HK-2 (cell line): ENCODE measurements around the gene PTDSS2.
"Not testable (repeated sequence)": the region's sequence is repeated elsewhere in the genome, so short reads cannot be mapped to it uniquely, and the experiment has no call there.

Experiments used
- DNase-seq: peaks from one replicate; pipeline ENCODE4 v3.0.0-alpha.2; 2018; ENCODE audit not compliant: unreplicated experiment

PTDSS2 gene

GRCh38 chr11:413120-414081, 36.7 kb upstream of the PTDSS2 start:
- no peak for DNase-seq

DNA sequence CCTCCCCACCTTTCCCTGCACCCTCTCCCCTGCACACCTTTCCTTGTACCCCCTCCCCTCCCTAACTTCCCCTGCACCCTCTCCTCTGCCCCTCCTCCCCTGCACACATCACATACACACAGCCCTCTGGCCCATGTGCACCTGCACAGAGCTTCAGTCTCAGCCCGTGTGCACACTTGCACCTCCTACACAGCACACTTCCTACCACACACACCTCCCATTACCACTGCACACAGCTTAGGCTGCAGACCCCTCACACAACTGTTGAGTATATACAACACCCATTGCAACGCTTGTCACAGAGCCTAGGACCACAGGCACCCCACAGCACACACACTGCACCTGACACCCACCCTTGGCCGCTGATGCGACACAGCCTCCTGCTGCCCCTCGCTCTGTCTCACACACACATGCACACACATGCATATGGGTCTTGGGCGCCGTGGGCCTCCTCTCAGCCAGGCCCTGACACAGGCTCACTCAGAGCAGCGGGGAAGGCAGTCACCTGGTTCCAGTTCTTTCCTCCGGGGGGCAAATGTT, 35.7 kb upstream of the PTDSS2 start:
- no peak for DNase-seq

DNA sequence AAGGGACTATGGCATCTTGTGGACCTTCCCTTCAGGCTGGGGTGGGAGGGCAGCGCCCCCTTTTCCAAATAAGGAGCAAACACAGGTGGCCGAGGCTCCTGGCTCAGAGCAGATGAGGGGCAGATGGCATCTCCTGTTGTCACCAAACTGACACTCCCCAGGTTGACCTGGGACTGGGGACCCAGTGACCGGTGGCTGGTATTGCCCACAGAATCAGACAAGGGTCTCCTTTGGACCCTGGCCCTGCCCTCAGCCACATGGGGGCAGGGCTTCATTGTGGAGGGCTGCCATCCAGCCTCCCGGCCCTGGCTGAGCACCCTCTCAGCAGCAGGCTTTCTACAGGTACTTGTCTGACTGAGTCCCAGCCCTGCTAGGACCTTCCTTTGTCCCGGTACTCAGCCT, 34.4 kb upstream of the PTDSS2 start:
- DNase-seq = no peak

DNA sequence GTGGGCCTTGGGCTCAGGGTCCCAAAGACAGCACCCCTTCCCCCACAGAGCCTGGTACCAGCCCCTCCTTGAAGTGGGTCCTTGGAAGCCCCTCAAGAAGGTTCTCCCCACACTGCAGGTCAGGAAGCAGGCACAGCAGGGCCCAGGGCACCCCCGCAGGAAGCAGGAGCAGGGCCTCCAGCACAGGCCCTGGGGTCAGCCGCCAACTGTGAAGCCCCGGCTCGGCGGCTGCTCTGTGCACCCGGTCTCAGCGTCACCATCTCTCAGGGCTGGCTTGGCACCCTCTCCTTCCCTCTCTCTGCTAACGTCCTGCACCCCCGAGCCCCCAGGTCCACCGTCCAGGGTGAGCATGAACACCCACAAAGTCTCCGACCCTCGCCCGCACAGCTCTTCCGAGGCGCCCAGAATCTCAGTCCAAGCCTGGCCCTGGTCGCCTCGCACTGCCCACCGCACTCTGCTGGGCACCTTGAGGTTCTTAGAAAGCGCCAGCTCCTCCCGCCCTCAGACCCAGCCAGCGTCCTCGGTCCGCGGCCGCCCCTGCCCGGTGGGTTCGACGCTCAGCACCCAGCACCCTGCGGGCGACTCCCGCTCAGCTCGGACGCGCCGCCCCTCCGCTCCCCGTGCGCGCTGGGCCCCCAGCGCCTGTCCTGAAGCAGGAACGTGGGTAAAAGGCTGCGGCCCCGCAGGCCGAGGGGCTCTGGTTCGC, 33.9 kb upstream of the PTDSS2 start:
- no peak for DNase-seq

DNA sequence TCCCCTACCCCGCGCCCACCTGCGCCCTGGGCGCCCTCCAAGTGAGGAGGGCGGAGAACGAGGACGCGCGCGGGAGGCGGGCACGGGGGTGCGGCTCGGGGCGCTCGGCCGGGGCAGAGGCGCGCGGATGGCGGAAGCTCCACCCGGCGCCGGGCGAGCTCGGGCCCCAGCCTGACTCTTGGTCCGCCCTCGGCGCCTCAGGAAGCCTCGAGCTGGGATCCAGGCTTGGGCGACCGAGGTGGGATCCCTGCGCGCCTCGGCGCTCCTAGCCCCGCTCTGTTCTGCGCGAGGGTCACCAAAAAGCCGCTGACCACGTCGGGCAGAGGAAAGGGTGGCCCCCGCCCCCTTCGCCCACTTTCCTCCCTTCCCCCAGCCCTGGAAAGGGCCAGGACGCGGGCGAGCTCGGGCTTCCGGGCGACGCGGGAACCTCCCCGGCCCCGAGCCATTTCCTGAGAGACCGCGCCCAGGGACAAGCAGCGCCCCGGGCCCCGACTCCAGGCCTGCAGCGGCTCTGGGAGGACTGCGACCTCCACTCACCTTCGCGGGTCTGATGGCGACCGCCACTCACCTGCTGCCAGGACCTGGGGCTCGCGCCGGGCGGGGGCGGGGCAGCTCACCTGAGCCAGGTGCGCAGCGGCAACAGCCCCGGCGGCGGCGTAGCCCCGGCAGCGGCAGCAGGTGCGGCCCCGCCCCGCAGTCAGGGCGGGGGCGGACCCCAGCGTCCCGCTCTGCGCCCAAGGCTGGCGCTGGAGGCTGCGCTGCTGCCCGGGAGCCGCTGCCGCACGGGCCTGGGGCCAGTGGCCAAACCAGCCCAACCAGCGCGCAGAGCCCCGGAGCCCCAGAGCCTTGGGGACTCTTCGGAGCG, 33.1 kb upstream of the PTDSS2 start:
- DNase-seq = peak; percentile 44

DNA sequence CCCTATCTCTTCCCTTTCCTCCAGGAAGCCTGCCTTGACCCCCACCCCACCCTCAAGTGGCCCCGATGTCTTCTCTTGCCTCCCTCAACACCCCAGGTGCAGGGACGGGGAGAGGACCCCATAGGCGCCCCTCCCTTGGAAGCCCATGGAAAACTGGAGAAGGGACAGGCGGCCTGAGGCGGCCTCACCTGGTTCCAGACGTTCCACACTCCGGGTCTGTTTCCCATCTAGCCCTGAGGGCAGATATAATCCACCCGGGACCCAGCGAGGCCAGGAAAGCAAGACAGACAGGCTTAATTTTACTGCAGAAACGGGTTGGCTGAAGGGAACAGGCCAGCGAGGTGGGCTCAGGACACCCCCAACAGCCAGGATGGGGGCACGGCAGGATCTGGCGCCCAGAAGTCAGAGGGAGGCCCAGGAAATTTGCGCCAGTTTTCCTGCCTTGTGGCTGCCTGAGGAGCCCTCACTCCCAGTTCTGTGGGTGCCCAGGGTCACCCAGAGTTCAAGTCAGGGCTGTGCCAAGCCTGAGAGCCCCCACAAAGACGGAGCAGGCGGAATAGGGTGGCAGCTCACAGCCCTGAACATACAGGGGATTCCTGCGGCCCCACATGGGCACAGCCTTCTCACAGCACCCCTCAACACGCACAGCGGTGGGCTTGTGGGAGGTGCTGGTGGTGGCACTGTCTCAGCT, 32.3 kb upstream of the PTDSS2 start:
- no peak for DNase-seq

DNA sequence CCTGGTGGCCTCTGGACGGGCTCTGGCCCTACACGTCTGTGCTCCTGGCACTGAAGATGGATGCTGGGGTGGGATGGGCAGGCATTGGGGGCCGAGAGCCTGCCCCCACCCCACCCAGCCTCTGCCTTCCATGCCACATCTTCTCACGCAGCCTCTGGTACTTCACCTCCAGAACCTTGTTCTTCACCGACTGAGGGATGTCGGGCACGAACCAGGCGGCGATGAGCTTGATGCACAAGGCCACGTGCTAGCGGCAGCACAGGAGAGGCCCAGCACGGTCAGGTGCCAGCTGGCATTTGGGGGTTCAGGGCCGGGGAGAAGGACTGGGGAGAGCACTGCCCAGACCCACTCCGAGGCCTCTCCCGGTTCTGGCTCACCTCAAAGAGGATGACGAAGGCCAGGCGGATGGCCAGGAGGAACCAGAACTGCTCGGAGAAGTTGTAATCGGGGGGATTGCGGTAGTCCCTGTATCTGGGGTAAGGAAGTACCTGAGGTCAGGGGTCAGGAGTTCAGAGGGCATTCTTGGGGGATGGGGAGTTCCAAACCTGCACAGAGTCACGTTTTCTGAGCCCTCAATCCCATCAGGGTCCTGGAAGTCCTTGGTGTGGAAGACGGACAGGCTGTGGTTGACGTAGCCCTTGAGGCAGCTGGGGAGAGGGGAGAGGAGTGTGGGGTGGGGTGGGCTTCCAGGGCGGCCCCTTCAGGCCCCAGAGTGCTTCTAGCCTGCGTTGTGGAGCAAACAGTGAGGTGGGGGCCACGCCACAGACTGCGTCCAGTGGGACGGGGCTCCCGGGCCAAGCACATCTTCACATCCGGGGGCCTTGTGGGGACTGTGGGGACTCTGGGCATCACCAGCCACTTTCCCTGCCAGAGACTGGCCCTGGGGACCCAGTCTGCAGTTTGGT, 31.5 kb upstream of the PTDSS2 start:
- DNase-seq = no peak

DNA sequence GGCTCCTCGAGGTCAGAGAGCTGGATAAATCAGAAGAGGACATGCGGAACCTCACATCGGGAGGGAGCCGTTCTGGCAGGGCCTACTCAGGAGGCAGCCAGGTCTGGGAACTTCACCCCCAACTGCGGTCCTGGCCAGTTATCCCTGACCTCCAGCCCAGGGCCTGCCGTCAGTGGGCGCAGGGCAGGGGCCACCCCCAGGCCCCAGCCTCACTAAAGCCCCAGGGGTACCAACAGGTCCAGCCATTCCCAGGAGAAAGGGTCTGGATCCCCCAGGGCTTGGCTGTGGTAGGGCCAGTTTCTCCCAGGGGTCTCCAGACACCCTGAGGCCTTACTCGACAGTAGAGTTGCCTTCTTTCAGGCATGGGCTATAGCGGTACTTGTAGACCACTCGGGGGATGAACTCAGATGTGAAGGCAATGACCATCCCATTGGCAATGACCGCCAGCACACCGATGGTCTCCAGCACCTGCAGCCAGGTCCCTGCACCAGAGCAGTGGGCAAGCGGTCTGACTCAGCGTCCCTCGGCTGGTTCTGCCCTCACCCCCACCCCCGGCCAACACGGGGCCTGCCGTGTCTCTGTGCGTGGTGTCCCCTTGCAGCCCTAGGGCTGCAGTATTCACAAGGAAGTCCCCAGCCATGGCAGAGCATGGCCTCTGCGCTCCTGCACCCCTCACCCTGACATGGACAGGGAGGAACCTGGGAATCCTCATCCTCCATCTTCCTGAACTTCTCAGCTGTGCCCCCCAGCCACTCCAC, 30.7 kb upstream of the PTDSS2 start:
- no peak for DNase-seq

DNA sequence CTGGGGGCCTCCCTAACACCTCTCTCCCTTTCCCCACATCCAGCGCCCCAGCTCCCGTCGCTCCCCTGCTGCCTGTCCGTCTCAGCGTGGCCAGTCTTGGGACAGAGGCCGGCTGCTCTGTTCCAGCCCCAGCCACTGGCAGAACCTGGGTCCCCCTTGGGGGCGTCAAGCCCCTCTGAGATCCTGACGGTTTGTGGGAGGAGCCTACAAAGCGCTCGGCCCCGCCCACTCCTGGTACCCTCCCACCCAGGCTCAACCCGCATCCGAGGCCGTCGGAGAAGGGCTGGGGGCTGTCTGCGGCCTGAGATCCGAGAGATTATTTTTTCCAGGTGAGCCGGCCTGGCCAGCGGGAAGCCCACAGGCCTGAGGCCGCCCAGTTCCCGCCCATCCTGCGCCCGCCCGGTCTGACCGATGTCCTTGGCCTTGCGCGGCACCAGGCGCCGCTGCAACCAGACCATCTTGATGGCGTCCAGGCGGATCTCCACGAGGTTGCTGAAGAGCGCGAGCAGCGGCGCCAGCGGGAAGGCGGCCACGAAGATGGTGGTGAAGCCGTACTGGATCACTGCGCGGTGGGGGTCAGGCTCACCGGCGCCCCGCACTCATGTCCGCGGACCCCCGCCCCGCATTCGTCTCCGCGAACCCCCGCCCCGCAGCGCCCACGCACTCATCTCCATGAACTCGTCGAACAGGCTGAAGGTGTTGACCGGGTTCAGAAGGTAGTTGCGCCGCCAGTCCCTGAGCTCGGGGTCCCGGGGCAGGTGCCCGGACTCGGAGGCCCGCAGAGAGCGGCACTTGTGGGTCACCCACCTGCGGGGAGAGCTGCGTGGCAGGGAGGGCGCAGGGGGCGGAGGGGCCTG, 29.8 kb upstream of the PTDSS2 start:
- no peak for DNase-seq

GRCh38 chr11:420911-421321, 29.2 kb upstream of the PTDSS2 start:
- no peak for DNase-seq

DNA sequence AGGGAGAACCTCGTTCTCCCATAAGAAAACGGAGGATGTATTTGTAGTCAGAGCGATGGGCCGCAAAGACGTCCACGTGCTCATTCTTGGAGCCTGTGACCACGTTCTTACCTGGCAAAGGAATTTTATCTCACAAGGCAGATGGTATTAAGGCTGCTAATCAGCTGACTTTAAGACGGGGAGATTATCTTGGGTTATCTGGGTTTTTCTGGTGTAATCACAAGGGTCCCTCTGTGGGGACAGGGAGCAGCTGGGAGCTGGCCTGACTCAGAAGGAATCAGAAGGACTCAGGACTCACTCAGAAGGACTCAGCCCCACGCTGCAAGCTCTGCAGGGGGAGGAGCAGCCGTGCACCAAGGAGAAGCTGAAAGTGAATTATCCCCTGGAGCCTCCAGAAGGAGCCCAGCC, 27.8 kb upstream of the PTDSS2 start:
- DNase-seq = no peak

- no peak for DNase-seq
Observed at GRCh38 chr11:424232-424631, 25.8 kb upstream of the PTDSS2 start.

DNA sequence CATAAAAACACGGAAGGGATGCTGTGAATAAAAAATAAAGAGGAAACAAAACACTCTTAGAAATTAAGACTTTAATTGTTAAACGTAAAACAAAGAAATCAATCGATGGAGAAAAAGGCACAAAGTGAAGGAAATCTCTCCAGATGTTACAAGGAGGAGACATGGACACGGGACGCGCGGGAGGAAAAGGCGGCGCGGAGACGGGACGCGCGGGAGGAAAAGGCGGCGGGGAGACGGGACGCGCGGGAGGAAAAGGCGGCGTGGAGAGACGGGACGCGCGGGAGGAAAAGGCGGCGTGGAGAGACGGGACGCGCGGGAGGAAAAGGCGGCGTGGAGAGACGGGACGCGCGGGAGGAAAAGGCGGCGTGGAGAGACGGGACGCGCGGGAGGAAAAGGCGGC, 25.3 kb upstream of the PTDSS2 start:
- not testable (repeated sequence) for DNase-seq

DNA sequence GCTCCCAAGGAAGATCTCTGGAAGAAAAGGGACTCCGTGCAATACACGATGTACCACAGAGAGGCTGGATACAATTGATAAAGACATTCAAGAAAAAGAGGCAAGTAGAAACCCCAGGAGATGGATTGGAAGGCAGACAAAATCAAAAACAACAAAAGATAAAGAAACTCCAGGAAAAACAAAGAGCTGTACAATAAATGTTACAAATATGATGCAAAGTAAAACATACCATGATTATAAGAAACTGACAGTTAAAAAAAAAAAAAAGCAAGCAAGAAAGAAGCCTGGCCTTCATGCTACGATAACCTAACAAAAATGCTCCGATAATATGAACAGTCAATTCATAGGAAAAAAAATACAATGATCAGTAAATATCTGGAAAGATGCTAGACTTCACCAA, 24.8 kb upstream of the PTDSS2 start:
- no peak for DNase-seq

- DNase-seq = no peak
Observed at GRCh38 chr11:426851-427250, 23.2 kb upstream of the PTDSS2 start.

DNA sequence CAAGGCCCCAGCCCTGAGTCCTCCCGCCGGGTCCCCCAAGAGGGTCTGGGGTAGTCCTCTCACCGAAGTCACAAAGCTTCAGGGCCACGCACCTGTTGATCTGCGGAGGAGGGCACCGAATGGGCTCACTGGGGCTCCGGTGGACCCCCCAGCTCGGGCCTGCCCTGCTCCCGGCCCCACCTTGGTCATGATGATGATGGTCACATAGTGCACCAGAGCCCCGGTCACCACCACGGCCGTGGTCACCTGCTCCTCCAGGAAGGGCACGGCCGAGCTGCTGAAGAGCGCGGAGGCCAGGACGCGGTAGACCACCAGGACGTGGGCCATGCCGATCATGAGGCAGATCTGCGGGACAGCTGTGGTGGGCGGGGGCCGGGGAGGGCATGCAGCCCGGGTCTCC, 21.8 kb upstream of the PTDSS2 start:
- no peak for DNase-seq

GRCh38 chr11:429391-429790, 20.7 kb upstream of the PTDSS2 start:
- no peak for DNase-seq

- no peak for DNase-seq
Observed at GRCh38 chr11:429931-430456, 20.1 kb upstream of the PTDSS2 start.
